Astrocyte (in vitro differentiated cells and primary cell): ENCODE measurements around the gene TRIM44. TPM values are rescaled to one million over a fixed set of nuclear protein-coding genes. Genes with fewer than 3 reads are reported as not detected.

Experiments
- DNase-seq: peaks from one replicate; pipeline ENCODE4 v3.0.0-alpha.2; 2010; ENCODE audit warnings: low read depth
- FAIRE-seq: peaks from 2 replicates; lab custom pipeline; 2011; peaks lifted over from hg19 to GRCh38; lab: Jason Lieb, UNC
- H2AFZ ChIP-seq: 2 replicates; pipeline ENCODE4 v1.6.0; 2012; ENCODE audit warnings: low read depth, low read length, inconsistent platforms
- H3K27ac ChIP-seq: 2 replicates; pipeline ENCODE4 v1.5.1; 2011; ENCODE audit warnings: low read depth, low read length, inconsistent platforms
- H3K27me3 ChIP-seq: 2 replicates; pipeline ENCODE4 v1.6.0; 2011; ENCODE audit warnings: low read length, inconsistent platforms; ENCODE audit not compliant: insufficient read depth
- H3K36me3 ChIP-seq: 2 replicates; pipeline ENCODE4 v1.5.1; 2011; ENCODE audit warnings: low read length, inconsistent platforms; ENCODE audit not compliant: insufficient read depth
- H3K4me1 ChIP-seq: 2 replicates; pipeline ENCODE4 v1.5.1; 2011; ENCODE audit warnings: low read length, inconsistent platforms; ENCODE audit not compliant: insufficient read depth
- H3K4me2 ChIP-seq: 2 replicates; pipeline ENCODE4 v1.6.0; 2012; ENCODE audit warnings: low read length, inconsistent platforms
- H3K4me3 ChIP-seq: 2 replicates; pipeline ENCODE4 v1.5.1; 2011; ENCODE audit warnings: low read depth, mild to moderate bottlenecking, low read length, inconsistent platforms; ENCODE audit not compliant: insufficient read depth
- H3K79me2 ChIP-seq: 2 replicates; pipeline ENCODE4 v1.6.0; 2012; ENCODE audit warnings: mild to moderate bottlenecking, low read length, inconsistent platforms; ENCODE audit not compliant: insufficient read depth
- H3K9ac ChIP-seq: 2 replicates; pipeline ENCODE4 v1.6.0; 2012; ENCODE audit warnings: mild to moderate bottlenecking, low read length, inconsistent platforms
- H3K9me3 ChIP-seq: 2 replicates; pipeline ENCODE4 v1.5.1; 2012; ENCODE audit warnings: low read depth, mild to moderate bottlenecking, low read length, inconsistent platforms; ENCODE audit not compliant: insufficient read depth
- H4K20me1 ChIP-seq: 2 replicates; pipeline ENCODE4 v1.6.0; 2012; ENCODE audit warnings: low read length, inconsistent platforms; ENCODE audit not compliant: insufficient read depth
- H3K27ac Mint-ChIP-seq: one replicate; pipeline ENCODE4 v1.8.0; 2021; ENCODE audit warnings: mild to moderate bottlenecking, mixed read lengths; ENCODE audit not compliant: unreplicated experiment
- H3K27me3 Mint-ChIP-seq: one replicate; pipeline ENCODE4 v1.8.0; 2021; ENCODE audit warnings: low read depth, mixed read lengths; ENCODE audit not compliant: unreplicated experiment
- H3K36me3 Mint-ChIP-seq: one replicate; pipeline ENCODE4 v1.8.0; 2021; ENCODE audit warnings: low read depth, mixed read lengths; ENCODE audit not compliant: unreplicated experiment
- H3K4me1 Mint-ChIP-seq: one replicate; pipeline ENCODE4 v1.8.0; 2021; ENCODE audit warnings: low read depth, mixed read lengths; ENCODE audit not compliant: unreplicated experiment
- H3K4me3 Mint-ChIP-seq: one replicate; pipeline ENCODE4 v1.8.0; 2021; ENCODE audit warnings: mild to moderate bottlenecking, moderate library complexity, mixed read lengths; ENCODE audit not compliant: unreplicated experiment
- H3K9me3 Mint-ChIP-seq: one replicate; pipeline ENCODE4 v1.8.0; 2021; ENCODE audit warnings: mild to moderate bottlenecking, mixed read lengths; ENCODE audit not compliant: unreplicated experiment
- EZH2 ChIP-seq: IDR thresholded peaks from 2 replicates; pipeline ENCODE4 v1.6.1; 2012; ENCODE audit warnings: mild to moderate bottlenecking, low read length, inconsistent platforms; ENCODE audit not compliant: insufficient read depth
- total RNA-seq: library from RNA; stranded (reverse); gene quantifications from 2 replicates; pipeline ENCODE4 v1.2.1, GENCODE V29; 2021
- TF ChIP-seq, protein P1 (sequence below): IDR thresholded peaks from 2 replicates; pipeline ENCODE4 v1.5.1; 2011; ENCODE audit warnings: low read depth, mild to moderate bottlenecking, inconsistent platforms, low read length, moderate library complexity; ENCODE audit not compliant: insufficient read depth

Gene TRIM44
- total RNA-seq, 1 donor from 2014 or later: 61.0 TPM

DNA sequence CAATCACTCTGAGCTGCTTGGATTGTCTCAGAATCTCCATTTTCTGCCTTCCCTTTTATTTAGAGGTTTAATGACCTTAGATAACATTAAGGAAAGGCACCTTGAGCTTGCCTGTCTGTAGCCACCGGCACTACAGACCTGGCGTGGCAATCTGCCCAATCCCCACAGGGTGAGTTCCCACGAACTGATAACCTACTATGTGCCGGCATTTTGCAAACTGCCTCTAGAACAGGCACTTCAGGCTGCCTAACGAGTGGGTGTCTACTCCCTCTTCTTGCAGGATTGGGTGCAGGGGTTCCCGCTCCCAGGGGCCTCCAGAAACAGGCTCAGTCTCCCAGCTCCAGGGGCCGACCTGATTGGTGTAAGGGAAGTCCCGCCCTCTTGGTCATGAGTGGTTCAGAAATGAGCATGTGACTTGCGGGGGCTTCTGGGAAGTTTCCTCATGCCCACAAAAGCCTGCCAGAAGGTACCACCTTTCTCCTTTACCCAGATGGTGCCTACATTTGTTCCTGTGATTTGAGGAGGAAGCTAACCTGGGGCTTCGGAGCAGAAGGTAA is 161.2 kb downstream of the TRIM44 start:
- no peak for FAIRE-seq
- H3K36me3 ChIP-seq: no peaks in the 10 kb centered on the region
- Mint-ChIP-seq H3K27me3 (peaks cover under 1% of the 10 kb centered on the region), H3K4me1 (peaks cover 15% of the 10 kb centered on the region), H3K36me3 (peaks cover 3% of the 10 kb centered on the region), H3K9me3 (peaks cover 3% of the 10 kb centered on the region), H3K27ac (no peak overlapping the region), H3K4me3 (no peak overlapping the region)
- H3K4me1 ChIP-seq: no peaks in the 10 kb centered on the region
- no peak overlapping the region for H3K4me2 ChIP-seq
- no peak overlapping the region for H3K27ac ChIP-seq
- H4K20me1 ChIP-seq: no peaks in the 10 kb centered on the region
- H3K9me3 ChIP-seq: no peaks in the 10 kb centered on the region
- TF ChIP-seq EZH2: no peak
- TF ChIP-seq, protein P1, sequence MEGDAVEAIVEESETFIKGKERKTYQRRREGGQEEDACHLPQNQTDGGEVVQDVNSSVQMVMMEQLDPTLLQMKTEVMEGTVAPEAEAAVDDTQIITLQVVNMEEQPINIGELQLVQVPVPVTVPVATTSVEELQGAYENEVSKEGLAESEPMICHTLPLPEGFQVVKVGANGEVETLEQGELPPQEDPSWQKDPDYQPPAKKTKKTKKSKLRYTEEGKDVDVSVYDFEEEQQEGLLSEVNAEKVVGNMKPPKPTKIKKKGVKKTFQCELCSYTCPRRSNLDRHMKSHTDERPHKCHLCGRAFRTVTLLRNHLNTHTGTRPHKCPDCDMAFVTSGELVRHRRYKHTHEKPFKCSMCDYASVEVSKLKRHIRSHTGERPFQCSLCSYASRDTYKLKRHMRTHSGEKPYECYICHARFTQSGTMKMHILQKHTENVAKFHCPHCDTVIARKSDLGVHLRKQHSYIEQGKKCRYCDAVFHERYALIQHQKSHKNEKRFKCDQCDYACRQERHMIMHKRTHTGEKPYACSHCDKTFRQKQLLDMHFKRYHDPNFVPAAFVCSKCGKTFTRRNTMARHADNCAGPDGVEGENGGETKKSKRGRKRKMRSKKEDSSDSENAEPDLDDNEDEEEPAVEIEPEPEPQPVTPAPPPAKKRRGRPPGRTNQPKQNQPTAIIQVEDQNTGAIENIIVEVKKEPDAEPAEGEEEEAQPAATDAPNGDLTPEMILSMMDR: no peak
- H3K4me3 ChIP-seq: no peak overlapping the region
- H3K27me3 ChIP-seq: no peaks in the 10 kb centered on the region
- H2AFZ ChIP-seq: no peak overlapping the region
- H3K79me2 ChIP-seq: no peaks in the 10 kb centered on the region
- H3K9ac ChIP-seq: no peak overlapping the region
- DNase-seq: no peak

DNA sequence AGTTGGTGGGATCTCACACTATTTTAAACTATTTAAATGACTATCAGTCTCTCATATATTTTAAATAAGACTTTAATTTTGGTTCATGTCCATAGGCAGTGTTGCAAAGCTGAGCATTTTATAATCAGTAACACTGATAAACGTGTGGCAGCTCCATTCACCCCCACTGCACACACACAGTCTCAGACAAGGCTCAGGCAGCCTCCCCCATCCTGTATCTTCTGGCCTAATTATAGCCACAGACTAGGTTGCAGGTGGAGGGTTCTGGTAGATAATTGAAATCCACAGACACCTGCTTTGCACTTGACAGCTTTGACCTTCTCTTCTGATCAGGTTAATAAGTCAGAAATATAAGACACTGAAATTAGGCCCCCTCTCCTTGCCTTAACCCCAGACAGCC is 162.8 kb downstream of the TRIM44 start:
- Histone ChIP-seq H3K27me3 (no peaks in the 10 kb centered on the region), H3K4me1 (no peaks in the 10 kb centered on the region), H3K4me2 (no peak overlapping the region), H4K20me1 (no peaks in the 10 kb centered on the region), H3K9ac (no peak overlapping the region), H3K79me2 (no peaks in the 10 kb centered on the region), H3K27ac (no peak overlapping the region), H3K4me3 (no peak overlapping the region), H2AFZ (no peak overlapping the region), H3K36me3 (no peaks in the 10 kb centered on the region), H3K9me3 (no peaks in the 10 kb centered on the region)
- H3K36me3 Mint-ChIP-seq: no peaks in the 10 kb centered on the region
- no peak overlapping the region for H3K27ac Mint-ChIP-seq
- no peak for FAIRE-seq
- no peaks in the 10 kb centered on the region for H3K9me3 Mint-ChIP-seq
- no peak for TF ChIP-seq EZH2
- TF ChIP-seq, protein P1: no peak
- H3K27me3 Mint-ChIP-seq: peaks cover 9% of the 10 kb centered on the region
- no peak overlapping the region for H3K4me3 Mint-ChIP-seq
- no peak for DNase-seq
- H3K4me1 Mint-ChIP-seq: peaks cover 15% of the 10 kb centered on the region

DNA sequence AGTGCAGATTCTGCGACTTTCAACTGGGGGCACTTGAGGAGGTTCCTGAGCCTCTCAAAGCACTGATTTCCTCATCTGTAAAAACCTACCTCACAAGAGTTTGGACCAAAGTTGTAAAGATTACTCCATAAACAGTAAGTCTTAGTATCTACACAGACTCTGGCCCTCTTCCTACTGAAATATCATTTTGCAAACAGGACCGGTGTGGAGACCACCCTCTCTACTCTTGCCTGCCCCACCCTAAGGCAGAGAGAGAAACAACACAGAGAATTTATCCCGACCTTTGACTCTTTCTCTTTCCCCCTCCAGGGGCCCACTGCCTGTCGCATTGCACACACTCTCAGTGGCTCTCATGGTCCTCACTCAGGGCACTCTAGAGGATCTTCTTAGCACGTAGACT is 163.4 kb downstream of the TRIM44 start:
- Mint-ChIP-seq H3K9me3 (no peaks in the 10 kb centered on the region), H3K27ac (no peak overlapping the region), H3K4me3 (no peak overlapping the region), H3K27me3 (peaks cover 10% of the 10 kb centered on the region), H3K4me1 (peaks cover 15% of the 10 kb centered on the region), H3K36me3 (no peaks in the 10 kb centered on the region)
- no peak for DNase-seq
- no peak overlapping the region for H3K27ac ChIP-seq
- H3K9ac ChIP-seq: no peak overlapping the region
- no peak overlapping the region for H3K4me3 ChIP-seq
- no peaks in the 10 kb centered on the region for H3K27me3 ChIP-seq
- H3K9me3 ChIP-seq: no peaks in the 10 kb centered on the region
- no peak for TF ChIP-seq EZH2
- TF ChIP-seq, protein P1: no peak
- no peak for FAIRE-seq
- H4K20me1 ChIP-seq: no peaks in the 10 kb centered on the region
- H2AFZ ChIP-seq: no peak overlapping the region
- no peak overlapping the region for H3K4me2 ChIP-seq
- H3K36me3 ChIP-seq: no peaks in the 10 kb centered on the region
- no peaks in the 10 kb centered on the region for H3K79me2 ChIP-seq
- H3K4me1 ChIP-seq: no peaks in the 10 kb centered on the region
